Measurements from ENCODE around the gene SLC38A11. TPM values are rescaled to one million over a fixed set of nuclear protein-coding genes. Genes with fewer than 3 reads are reported as not detected.

SLC38A11 gene
- total and polyA plus RNA-seq, 2 of the 13 experiments (the other 11 are each of a cell fraction or from before 2014, with no cell fraction given) = 14.0 to 14.3 TPM

DNA sequence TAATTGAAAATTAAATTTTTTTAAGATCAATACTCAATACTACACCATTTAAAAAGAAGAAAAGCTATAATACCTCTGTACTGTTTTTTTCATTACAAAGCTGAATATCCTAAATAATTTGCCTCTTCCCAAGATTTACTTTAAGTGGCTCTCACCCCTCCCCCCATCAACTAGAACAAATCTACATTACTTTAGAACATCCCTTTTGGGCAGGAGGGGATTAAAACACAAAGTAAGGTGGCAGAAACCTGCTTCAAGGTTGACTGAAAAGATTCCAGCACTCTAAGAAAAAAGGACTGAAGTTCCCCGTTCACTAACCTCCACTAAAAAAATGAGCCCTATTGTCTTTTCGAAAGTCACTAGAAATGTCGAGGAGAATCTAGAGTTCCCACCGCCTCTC is 42.3 kb downstream of the SLC38A11 start (continued):
- TF ChIP-seq, protein P1, sequence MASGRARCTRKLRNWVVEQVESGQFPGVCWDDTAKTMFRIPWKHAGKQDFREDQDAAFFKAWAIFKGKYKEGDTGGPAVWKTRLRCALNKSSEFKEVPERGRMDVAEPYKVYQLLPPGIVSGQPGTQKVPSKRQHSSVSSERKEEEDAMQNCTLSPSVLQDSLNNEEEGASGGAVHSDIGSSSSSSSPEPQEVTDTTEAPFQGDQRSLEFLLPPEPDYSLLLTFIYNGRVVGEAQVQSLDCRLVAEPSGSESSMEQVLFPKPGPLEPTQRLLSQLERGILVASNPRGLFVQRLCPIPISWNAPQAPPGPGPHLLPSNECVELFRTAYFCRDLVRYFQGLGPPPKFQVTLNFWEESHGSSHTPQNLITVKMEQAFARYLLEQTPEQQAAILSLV (CRISPR knock-in tag; IDR thresholded peaks at IDR 0.05; ENCODE audit: borderline replicate concordance) = no peak
- TF ChIP-seq, protein P2, sequence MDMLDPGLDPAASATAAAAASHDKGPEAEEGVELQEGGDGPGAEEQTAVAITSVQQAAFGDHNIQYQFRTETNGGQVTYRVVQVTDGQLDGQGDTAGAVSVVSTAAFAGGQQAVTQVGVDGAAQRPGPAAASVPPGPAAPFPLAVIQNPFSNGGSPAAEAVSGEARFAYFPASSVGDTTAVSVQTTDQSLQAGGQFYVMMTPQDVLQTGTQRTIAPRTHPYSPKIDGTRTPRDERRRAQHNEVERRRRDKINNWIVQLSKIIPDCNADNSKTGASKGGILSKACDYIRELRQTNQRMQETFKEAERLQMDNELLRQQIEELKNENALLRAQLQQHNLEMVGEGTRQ (IDR thresholded peaks at IDR 0.05; ENCODE audit: low read depth, low read length) = no peak
- TF ChIP-seq, protein P2 (CRISPR knock-in tag; IDR thresholded peaks at IDR 0.05; ENCODE audit: borderline replicate concordance) = no peak
- no peak for TF ChIP-seq NKX3-1 (CRISPR knock-in tag; IDR thresholded peaks at IDR 0.05)
- TF ChIP-seq NCOR1 (IDR thresholded peaks at IDR 0.05; ENCODE audit: borderline replicate concordance, low read length) = no peak
- TF ChIP-seq CC2D1A (CRISPR knock-in tag; IDR thresholded peaks at IDR 0.05) = no peak
- no peak for TF ChIP-seq NFIB (CRISPR knock-in tag; IDR thresholded peaks at IDR 0.05; ENCODE audit: borderline replicate concordance)
- TF ChIP-seq, protein P3, sequence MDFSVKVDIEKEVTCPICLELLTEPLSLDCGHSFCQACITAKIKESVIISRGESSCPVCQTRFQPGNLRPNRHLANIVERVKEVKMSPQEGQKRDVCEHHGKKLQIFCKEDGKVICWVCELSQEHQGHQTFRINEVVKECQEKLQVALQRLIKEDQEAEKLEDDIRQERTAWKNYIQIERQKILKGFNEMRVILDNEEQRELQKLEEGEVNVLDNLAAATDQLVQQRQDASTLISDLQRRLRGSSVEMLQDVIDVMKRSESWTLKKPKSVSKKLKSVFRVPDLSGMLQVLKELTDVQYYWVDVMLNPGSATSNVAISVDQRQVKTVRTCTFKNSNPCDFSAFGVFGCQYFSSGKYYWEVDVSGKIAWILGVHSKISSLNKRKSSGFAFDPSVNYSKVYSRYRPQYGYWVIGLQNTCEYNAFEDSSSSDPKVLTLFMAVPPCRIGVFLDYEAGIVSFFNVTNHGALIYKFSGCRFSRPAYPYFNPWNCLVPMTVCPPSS (IDR thresholded peaks at IDR 0.05) = no peak
- TF ChIP-seq ZNF816 (CRISPR knock-in tag; IDR thresholded peaks at IDR 0.05; ENCODE audit: borderline replicate concordance) = no peak
- TF ChIP-seq NR2C2 (CRISPR knock-in tag; IDR thresholded peaks at IDR 0.05; ENCODE audit: borderline replicate concordance) = peak; percentile 3; the same call in 1 of the 2 replicates
- TF ChIP-seq GABPA (IDR thresholded peaks at IDR 0.05; ENCODE audit: low read depth, low read length) = no peak
- no peak for TF ChIP-seq GABPA (CRISPR knock-in tag; IDR thresholded peaks at IDR 0.05; ENCODE audit: low read depth)
- TF ChIP-seq, protein P4, sequence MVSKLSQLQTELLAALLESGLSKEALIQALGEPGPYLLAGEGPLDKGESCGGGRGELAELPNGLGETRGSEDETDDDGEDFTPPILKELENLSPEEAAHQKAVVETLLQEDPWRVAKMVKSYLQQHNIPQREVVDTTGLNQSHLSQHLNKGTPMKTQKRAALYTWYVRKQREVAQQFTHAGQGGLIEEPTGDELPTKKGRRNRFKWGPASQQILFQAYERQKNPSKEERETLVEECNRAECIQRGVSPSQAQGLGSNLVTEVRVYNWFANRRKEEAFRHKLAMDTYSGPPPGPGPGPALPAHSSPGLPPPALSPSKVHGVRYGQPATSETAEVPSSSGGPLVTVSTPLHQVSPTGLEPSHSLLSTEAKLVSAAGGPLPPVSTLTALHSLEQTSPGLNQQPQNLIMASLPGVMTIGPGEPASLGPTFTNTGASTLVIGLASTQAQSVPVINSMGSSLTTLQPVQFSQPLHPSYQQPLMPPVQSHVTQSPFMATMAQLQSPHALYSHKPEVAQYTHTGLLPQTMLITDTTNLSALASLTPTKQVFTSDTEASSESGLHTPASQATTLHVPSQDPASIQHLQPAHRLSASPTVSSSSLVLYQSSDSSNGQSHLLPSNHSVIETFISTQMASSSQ (IDR thresholded peaks at IDR 0.05; ENCODE audit: low read depth) = no peak
- TF ChIP-seq, protein P4 (CRISPR knock-in tag; IDR thresholded peaks at IDR 0.05; ENCODE audit: borderline replicate concordance) = no peak
- no peak for TF ChIP-seq ZNF367 (CRISPR knock-in tag; IDR thresholded peaks at IDR 0.05; ENCODE audit: borderline replicate concordance)
- no peak for TF ChIP-seq ZNF616 (CRISPR knock-in tag; IDR thresholded peaks at IDR 0.05; ENCODE audit: low read depth)
- TF ChIP-seq, protein P5, sequence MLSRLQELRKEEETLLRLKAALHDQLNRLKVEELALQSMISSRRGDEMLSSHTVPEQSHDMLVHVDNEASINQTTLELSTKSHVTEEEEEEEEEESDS (CRISPR knock-in tag; IDR thresholded peaks at IDR 0.05; ENCODE audit: borderline replicate concordance) = no peak

Data from HepG2 (cell line).